ENCODE results near the gene DAPK3. TPM values are rescaled to one million over a fixed set of nuclear protein-coding genes. Genes with fewer than 3 reads are reported as not detected.
"Not testable (repeated sequence)": the region's sequence is repeated elsewhere in the genome, so short reads cannot be mapped to it uniquely, and the experiment has no call there.

DAPK3 gene
- total RNA-seq, 1 experiment from 2014 or later = 60.9 TPM

DNA sequence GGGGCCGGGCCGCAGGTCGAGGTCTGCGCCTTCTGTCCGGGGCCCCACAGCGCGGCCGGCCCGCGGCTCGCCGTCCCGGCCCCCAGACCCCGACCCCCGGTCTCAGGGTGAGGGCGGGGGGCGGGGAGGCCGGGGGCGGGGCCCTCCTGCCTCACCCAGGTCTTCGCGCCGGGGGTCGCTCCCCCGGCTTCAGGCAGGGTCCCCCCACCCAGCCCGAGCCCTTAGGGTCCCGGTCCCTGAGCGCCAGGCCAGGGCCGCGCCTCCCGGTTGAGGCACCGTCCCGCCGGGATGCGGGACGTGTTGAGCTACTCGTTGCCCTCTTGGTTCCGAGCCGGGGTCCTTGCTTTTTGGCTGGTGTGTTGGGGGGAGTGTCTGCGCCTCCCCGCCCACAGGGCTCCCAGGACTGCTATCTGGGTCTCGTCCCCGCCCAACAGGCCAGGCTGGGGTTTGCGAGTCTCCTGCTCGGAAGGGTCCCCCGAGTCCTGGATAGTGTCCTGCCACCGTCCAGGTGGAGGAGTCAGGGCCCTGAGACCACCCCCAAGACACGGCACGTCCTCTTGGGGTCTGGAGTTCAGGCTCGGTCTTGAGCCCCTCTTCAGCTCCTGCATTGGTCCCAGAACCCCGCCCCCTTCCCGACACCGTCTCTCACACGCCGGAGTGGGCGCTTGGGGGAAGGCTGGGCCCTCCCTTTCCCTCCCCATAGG, 37.1 kb upstream of the DAPK3 start:
- ChIA-PET CTCF (interaction anchor here (1.1 to 1.8 kb wide), 2 partner anchors 18 to 20 kb away, joined by 4 to 13 read pairs; no protein-coding TSS in a partner anchor), POLR2A (interaction anchor here (0.6 to 4.8 kb wide), 16 partner anchors 9 to 330 kb away, joined by 3 to 46 read pairs (median 4); partner anchors contain the start of genes DAPK3, EEF2, MRPL54 and YJU2)
- peaks cover 17% of the 10 kb centered on the region for H3K4me1 Mint-ChIP-seq (ENCODE audit: insufficient read depth, unreplicated experiment)
- intact Hi-C loops (cut with micrococcal nuclease) = loop anchor here (2.0 to 5.0 kb wide), 2 partner anchors 17 to 44 kb away; no protein-coding TSS in a partner anchor
- H3K4me3 Mint-ChIP-seq (ENCODE audit: unreplicated experiment) = peak overlapping the region; percentile 83
- H3K27me3 Mint-ChIP-seq (ENCODE audit: insufficient read depth, unreplicated experiment) = no peaks in the 10 kb centered on the region
- peaks cover 7% of the 10 kb centered on the region for H3K36me3 Mint-ChIP-seq (ENCODE audit: insufficient read depth, unreplicated experiment)
- H3K9me3 Mint-ChIP-seq (ENCODE audit: unreplicated experiment) = no peaks in the 10 kb centered on the region
- peak overlapping the region; percentile 90 for H3K27ac Mint-ChIP-seq (ENCODE audit: low read depth, unreplicated experiment)
- no TSS peak for BruUV-seq (replicated peaks)
- TF ChIP-seq, protein P1, sequence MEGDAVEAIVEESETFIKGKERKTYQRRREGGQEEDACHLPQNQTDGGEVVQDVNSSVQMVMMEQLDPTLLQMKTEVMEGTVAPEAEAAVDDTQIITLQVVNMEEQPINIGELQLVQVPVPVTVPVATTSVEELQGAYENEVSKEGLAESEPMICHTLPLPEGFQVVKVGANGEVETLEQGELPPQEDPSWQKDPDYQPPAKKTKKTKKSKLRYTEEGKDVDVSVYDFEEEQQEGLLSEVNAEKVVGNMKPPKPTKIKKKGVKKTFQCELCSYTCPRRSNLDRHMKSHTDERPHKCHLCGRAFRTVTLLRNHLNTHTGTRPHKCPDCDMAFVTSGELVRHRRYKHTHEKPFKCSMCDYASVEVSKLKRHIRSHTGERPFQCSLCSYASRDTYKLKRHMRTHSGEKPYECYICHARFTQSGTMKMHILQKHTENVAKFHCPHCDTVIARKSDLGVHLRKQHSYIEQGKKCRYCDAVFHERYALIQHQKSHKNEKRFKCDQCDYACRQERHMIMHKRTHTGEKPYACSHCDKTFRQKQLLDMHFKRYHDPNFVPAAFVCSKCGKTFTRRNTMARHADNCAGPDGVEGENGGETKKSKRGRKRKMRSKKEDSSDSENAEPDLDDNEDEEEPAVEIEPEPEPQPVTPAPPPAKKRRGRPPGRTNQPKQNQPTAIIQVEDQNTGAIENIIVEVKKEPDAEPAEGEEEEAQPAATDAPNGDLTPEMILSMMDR (IDR thresholded peaks at IDR 0.05; ENCODE audit: unreplicated experiment) = no peak
- DNase-seq (ENCODE audit: unreplicated experiment) = peak; percentile 14

DNA sequence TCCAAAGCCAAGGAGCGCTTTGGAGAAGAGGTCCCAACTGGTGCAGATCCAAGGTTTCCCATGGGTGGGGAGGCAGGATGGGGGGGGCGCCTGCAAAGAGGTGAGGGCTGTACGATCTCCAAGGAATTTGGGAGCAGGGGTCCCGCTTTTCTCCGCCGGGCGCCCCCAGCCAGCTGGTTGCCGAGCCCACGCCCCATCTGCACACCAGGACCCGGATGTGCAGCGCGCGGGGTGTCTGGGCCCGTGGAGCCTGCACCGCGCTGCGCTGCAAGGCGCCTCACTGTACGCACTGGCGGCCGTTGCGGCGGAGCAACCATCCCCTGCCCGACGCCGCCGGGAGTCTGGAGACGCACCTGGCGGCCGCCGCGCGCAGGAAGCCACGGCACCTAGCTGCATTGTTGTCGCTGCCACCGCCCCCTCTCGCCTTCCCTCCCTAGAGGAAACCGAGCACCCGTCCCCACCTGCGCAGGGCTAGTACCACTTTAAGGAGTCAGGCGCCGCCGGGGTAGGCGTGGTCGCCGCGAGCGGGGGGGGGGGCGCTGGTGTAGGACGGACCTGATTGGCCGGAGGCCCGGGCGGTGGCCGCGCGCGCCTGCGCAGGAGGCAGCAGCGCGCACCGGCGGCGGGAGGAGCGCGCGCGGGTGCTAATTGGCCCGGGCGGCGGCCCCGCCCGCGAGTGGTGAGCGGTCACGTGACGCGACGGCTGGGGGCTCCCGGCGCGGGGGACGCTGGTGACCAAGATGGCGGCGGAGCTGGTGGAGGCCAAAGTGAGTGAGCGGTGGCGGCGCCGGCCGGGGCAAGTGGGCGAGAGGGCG, 36.3 kb upstream of the DAPK3 start, which contains the start of gene PIAS4:
PIAS4 (plus strand) TSS at position 716 of the 815 bp plus-strand sequence; CDS start at position 741, 25 bp downstream.
- POLR2A ChIA-PET = interaction anchor here (0.6 to 4.8 kb wide), 20 partner anchors 10 to 336 kb away, joined by 3 to 46 read pairs (median 4); partner anchors contain the start of genes DAPK3, EEF2, MRPL54 and YJU2
- no TSS peak for BruUV-seq (replicated peaks)
- TF ChIP-seq, protein P1 (IDR thresholded peaks at IDR 0.05; ENCODE audit: unreplicated experiment) = no peak
- intact Hi-C loops (cut with micrococcal nuclease) = loop anchor here (2.0 to 5.0 kb wide), 2 partner anchors 16 to 45 kb away; no protein-coding TSS in a partner anchor
- Mint-ChIP-seq H3K27ac (ENCODE audit: low read depth, unreplicated experiment) (peak within 1 kb of the TSS; percentile 90), H3K9me3 (ENCODE audit: unreplicated experiment) (no peaks in the 10 kb centered on the region), H3K36me3 (ENCODE audit: insufficient read depth, unreplicated experiment) (peaks cover 7% of the 10 kb centered on the region), H3K4me3 (ENCODE audit: unreplicated experiment) (peak within 1 kb of the TSS; percentile 83), H3K4me1 (ENCODE audit: insufficient read depth, unreplicated experiment) (peaks cover 17% of the 10 kb centered on the region), H3K27me3 (ENCODE audit: insufficient read depth, unreplicated experiment) (no peaks in the 10 kb centered on the region)
- CTCF ChIA-PET = interaction anchor here (0.7 to 1.8 kb wide), 4 partner anchors 17 to 28 kb away, joined by 3 to 13 read pairs (median 4); partner anchors contain the start of gene EEF2
- peak; percentile 95 for DNase-seq (ENCODE audit: unreplicated experiment)

DNA sequence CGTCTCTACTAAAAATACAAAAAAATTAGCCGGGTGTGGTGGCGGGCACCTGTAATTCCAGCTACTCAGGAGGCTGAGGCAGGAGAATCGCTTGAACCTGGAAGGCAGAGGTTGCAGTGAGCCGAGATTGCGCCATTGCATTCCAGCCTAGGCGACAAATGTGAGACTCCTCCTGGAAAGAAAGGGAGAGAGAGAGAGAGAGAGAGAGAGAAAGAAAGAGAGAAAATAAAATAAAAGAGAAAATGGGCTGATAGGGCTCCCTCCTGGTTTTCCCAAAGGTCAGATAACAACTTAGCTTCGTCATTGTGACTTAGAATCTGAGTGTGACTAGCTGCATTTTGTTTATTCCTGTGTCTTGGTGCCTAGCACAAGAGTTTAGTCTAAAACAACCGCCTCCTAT, 34.5 kb upstream of the DAPK3 start:
- H3K4me1 Mint-ChIP-seq (ENCODE audit: insufficient read depth, unreplicated experiment) = peaks cover 13% of the 10 kb centered on the region
- not testable (repeated sequence) for H3K27me3 Mint-ChIP-seq (ENCODE audit: insufficient read depth, unreplicated experiment); H3K27ac Mint-ChIP-seq (ENCODE audit: low read depth, unreplicated experiment); H3K4me3 Mint-ChIP-seq (ENCODE audit: unreplicated experiment); BruUV-seq (replicated peaks); H3K36me3 Mint-ChIP-seq (ENCODE audit: insufficient read depth, unreplicated experiment); DNase-seq (ENCODE audit: unreplicated experiment); H3K9me3 Mint-ChIP-seq (ENCODE audit: unreplicated experiment)
- CTCF ChIA-PET = interaction anchor here (0.7 to 1.8 kb wide), 2 partner anchors 18 to 20 kb away, joined by 3 to 5 read pairs; partner anchors contain the start of gene EEF2
- POLR2A ChIA-PET = interaction anchor here (0.5 to 4.8 kb wide), 8 partner anchors 9 to 466 kb away, joined by 3 to 46 read pairs (median 3); partner anchors contain the start of gene EEF2
- intact Hi-C loops (cut with micrococcal nuclease) = loop anchor here (5.0 kb wide), 1 partner anchor 47 kb away; no protein-coding TSS in a partner anchor

DNA sequence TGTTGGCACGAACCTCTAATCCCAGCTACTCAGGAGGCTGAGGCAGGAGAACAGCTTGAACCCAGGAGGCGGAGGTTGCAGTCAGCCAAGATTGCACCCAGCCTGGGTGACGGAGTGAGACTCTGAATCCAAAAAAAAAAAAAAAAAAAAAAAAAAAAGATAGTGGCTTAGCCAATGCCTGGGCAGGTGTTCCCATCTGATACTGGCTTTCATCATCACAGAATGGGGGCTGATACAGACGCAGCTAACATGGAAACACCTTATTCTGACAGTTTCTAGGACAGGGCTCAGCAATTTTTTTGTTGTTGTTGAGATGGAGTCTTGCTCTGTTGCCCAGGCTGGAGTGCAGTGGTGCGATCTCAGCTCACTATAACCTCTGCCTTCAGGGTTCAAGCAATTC, 29.9 kb upstream of the DAPK3 start:
- intact Hi-C loops (cut with micrococcal nuclease); H3K4me1 Mint-ChIP-seq (ENCODE audit: insufficient read depth, unreplicated experiment); H3K4me3 Mint-ChIP-seq (ENCODE audit: unreplicated experiment); H3K9me3 Mint-ChIP-seq (ENCODE audit: unreplicated experiment); H3K36me3 Mint-ChIP-seq (ENCODE audit: insufficient read depth, unreplicated experiment); H3K27me3 Mint-ChIP-seq (ENCODE audit: insufficient read depth, unreplicated experiment); BruUV-seq (replicated peaks); H3K27ac Mint-ChIP-seq (ENCODE audit: low read depth, unreplicated experiment); DNase-seq (ENCODE audit: unreplicated experiment): not testable (repeated sequence)
- ChIA-PET CTCF (interaction anchor here (0.6 kb wide), 1 partner anchor 141 kb away, joined by 3 read pairs; no protein-coding TSS in a partner anchor), POLR2A (interaction anchor here (0.8 to 1.7 kb wide), 2 partner anchors 10 to 17 kb away, joined by 4 to 5 read pairs; no protein-coding TSS in a partner anchor)

DNA sequence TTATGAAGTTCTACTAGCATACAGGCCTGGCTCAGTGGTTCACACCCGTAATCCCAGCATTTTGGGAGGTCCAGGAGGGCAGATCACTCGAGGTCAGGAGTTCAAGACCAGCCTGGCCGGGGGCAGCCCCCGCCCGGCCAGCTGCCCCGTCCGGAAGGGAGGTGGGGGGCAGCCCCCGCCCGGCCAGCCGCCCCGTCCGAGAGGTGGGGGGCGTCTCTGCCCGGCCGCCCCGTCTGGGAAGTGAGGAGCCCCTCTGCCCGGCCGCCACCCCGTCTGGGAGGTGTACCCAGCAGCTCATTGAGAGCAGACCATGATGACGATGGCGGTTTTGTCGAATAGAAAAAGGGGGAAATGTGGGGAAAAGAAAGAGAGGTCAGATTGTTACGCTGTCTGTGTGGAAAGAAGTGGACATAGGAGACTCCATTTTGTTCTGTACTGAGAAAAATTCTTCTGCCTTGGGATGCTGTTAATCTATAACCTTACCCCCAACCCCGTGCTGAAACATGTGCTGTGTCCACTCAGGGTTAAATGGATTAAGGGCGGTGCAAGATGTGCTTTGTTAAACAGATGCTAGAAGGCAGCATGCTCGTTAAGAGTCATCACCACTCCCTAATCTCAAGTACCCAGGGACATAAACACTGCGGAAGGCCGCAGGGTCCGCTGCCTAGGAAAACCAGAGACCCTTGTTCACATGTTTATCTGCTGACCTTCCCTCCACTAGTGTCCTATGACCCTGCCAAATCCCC, 27.9 kb upstream of the DAPK3 start:
- H3K27ac Mint-ChIP-seq (ENCODE audit: low read depth, unreplicated experiment); H3K9me3 Mint-ChIP-seq (ENCODE audit: unreplicated experiment); POLR2A ChIA-PET; H3K4me1 Mint-ChIP-seq (ENCODE audit: insufficient read depth, unreplicated experiment); H3K36me3 Mint-ChIP-seq (ENCODE audit: insufficient read depth, unreplicated experiment); DNase-seq (ENCODE audit: unreplicated experiment); BruUV-seq (replicated peaks); H3K27me3 Mint-ChIP-seq (ENCODE audit: insufficient read depth, unreplicated experiment); CTCF ChIA-PET; H3K4me3 Mint-ChIP-seq (ENCODE audit: unreplicated experiment); intact Hi-C loops (cut with micrococcal nuclease): not testable (repeated sequence)

Measured in MCF 10A (cell line).